Tibial artery (tissue), 4 donors: Measurements from ENCODE around the gene BAZ1B.
A peak's percentile ranks its signal among the peaks of the same experiment; 100 is the strongest.
"Not testable (repeated sequence)": the region's sequence is repeated elsewhere in the genome, so short reads cannot be mapped to it uniquely, and the experiment has no call there.

Source experiments
- DNase-seq, 2 donors: peaks; one replicate each; pipeline ENCODE4 v3.0.0-alpha.2; 2019
- H3K27ac ChIP-seq, 2 donors: fragments of 200-600 bp; sonication (generic) in 1 of 2; 1 replicate in 1 of 2; 2 replicates in 1 of 2; pipeline ENCODE4 v1.5.1; 2018 to 2019; ENCODE audit warnings: mild to moderate bottlenecking in 1 of 2
- H3K27me3 ChIP-seq, 2 donors: fragments of 200-600 bp; sonication (generic) in 1 of 2; one replicate each; pipeline versions ENCODE4 v1.5.1 to v1.6.0; 2016 to 2019
- H3K36me3 ChIP-seq, 3 donors: fragments of 200-600 bp; sonication (generic) in 2 of 3; one replicate each; pipeline ENCODE4 v1.5.1; 2016 to 2019; ENCODE audit warnings: mild to moderate bottlenecking in 2 of 3
- H3K4me1 ChIP-seq, 4 donors: fragments of 200-600 bp; sonication (generic) in 2 of 4; 1 replicate in 3 of 4; 2 replicates in 1 of 4; pipeline ENCODE4 v1.5.1; 2016 to 2019
- H3K4me3 ChIP-seq, 2 donors: fragments of 200-600 bp; sonication (generic) in 1 of 2; 1 replicate in 1 of 2; 2 replicates in 1 of 2; pipeline ENCODE4 v1.5.1; 2018 to 2019; ENCODE audit warnings: mild to moderate bottlenecking in 2 of 2
- H3K9me3 ChIP-seq, 3 donors: fragments of 200-600 bp; sonication (generic) in 1 of 3; one replicate each; pipeline ENCODE4 v1.5.1; 2016 to 2019
- CTCF ChIP-seq, 2 experiments: fragments of 200-600 bp in 1 of 2; fragments of 450-650 bp in 1 of 2; IDR thresholded peaks; one replicate each; pipeline ENCODE4 v1.5.1; 2017 to 2019; ENCODE audit warnings: antibody characterized with exemption in 2 of 2, mild to moderate bottlenecking in 1 of 2, moderate library complexity in 1 of 2
- intact Hi-C: fragments of 100-400 bp; cut with DNase I; formaldehyde crosslinking; loops from one replicate; pipeline ENCODE4 v1.15.0; 2023; ENCODE audit warnings: low total_unique reads

The BAZ1B gene

GRCh38 chr7:73533742-73534141, 11.6 kb upstream of the BAZ1B start:
- Histone ChIP-seq H3K36me3 (peaks cover 39 to 52% (median 46%) of the 10 kb centered on the region in 3 donors), H3K9me3 (no peaks in the 10 kb centered on the region), H3K27ac (no peak overlapping the region), H3K4me1 (no peaks in the 10 kb centered on the region), H3K27me3 (no peaks in the 10 kb centered on the region), H3K4me3 (no peak overlapping the region)
- no peak for TF ChIP-seq CTCF (IDR thresholded peaks at IDR 0.05)
- intact Hi-C loops, result no loop called here
- no peak for DNase-seq

GRCh38 chr7:73532224-73532623, 10.1 kb upstream of the BAZ1B start:
- Histone ChIP-seq H3K9me3 (no peaks in the 10 kb centered on the region), H3K4me3 (no peak overlapping the region), H3K36me3 (peaks cover 24 to 37% (median 32%) of the 10 kb centered on the region in 3 donors), H3K27me3 (no peaks in the 10 kb centered on the region), H3K27ac (no peak overlapping the region), H3K4me1 (no peaks in the 10 kb centered on the region)
- no peak for DNase-seq
- TF ChIP-seq CTCF (IDR thresholded peaks at IDR 0.05), result no peak
- intact Hi-C loops, result no loop called here

GRCh38 chr7:73530800-73531199, 8.7 kb upstream of the BAZ1B start:
- TF ChIP-seq CTCF (IDR thresholded peaks at IDR 0.05), result no peak
- intact Hi-C loops, result no loop called here

GRCh38 chr7:73526896-73527821, 5.1 kb upstream of the BAZ1B start:
- Histone ChIP-seq H3K36me3 (no peaks in the 10 kb centered on the region), H3K4me3 (no peak overlapping the region), H3K27ac (no peak overlapping the region), H3K4me1 (peaks cover 0 to 7% (median 2%) of the 10 kb centered on the region in 4 donors), H3K27me3 (no peaks in the 10 kb centered on the region), H3K9me3 (no peaks in the 10 kb centered on the region)
- intact Hi-C loops, result no loop called here
- no peak for DNase-seq
- no peak for TF ChIP-seq CTCF (IDR thresholded peaks at IDR 0.05)

More at GRCh38 chr7:73530800-73531199, 8.7 kb upstream of the BAZ1B start:
- Histone ChIP-seq H3K4me3 (no peak overlapping the region), H3K27ac (no peak overlapping the region), H3K27me3 (no peaks in the 10 kb centered on the region), H3K9me3 (no peaks in the 10 kb centered on the region), H3K36me3 (peaks cover 10 to 23% (median 17%) of the 10 kb centered on the region in 3 donors), H3K4me1 (no peaks in the 10 kb centered on the region)
- no peak for DNase-seq

GRCh38 chr7:73526158-73526494, 4.0 kb upstream of the BAZ1B start:
- H3K27ac ChIP-seq, intact Hi-C loops, H3K27me3 ChIP-seq, DNase-seq, H3K36me3 ChIP-seq, H3K4me3 ChIP-seq, H3K4me1 ChIP-seq, H3K9me3 ChIP-seq: not testable (repeated sequence)

- TF ChIP-seq CTCF (IDR thresholded peaks at IDR 0.05), result no peak
- Histone ChIP-seq H3K4me3 (peak overlapping the region; percentile 79 to 99), H3K27me3 (no peaks in the 10 kb centered on the region), H3K4me1 (peaks cover 6 to 48% (median 32%) of the 10 kb centered on the region in 4 donors), H3K27ac (peak overlapping the region; percentile 95 to 96), H3K9me3 (no peaks in the 10 kb centered on the region), H3K36me3 (peaks cover 0 to 8% (median 6%) of the 10 kb centered on the region in 3 donors)
- peak in 1 of 2 donors; percentile 23 for DNase-seq
- intact Hi-C loops, result loop anchor here (2.0 kb wide), 1 partner anchor 55 kb away; no protein-coding TSS in a partner anchor
Measured at GRCh38 chr7:73521636-73522104, 423 bp downstream of the BAZ1B start.
